Gastrocnemius medialis (tissue), 4 donors: ENCODE results near the gene NFKBIL1.

Source experiments
- CTCF ChIP-seq, 5 experiments: fragments of 450-650 bp in 3 of 5; fragments of 200-600 bp in 2 of 5; sonication (generic) in 2 of 5; IDR thresholded peaks in 4 of 5; conservative IDR thresholded peaks in 1 of 5; 1 replicate in 4 of 5; 2 replicates in 1 of 5; pipeline ENCODE4 v1.5.1; 2016 to 2019; ENCODE audit warnings: antibody characterized with exemption in 5 of 5, mild to moderate bottlenecking in 3 of 5, moderate library complexity in 3 of 5
- POLR2A ChIP-seq, 2 donors: fragments of 450-650 bp; IDR thresholded peaks; one replicate each; pipeline ENCODE4 v1.6.1; 2017; ENCODE audit warnings: antibody characterized with exemption in 2 of 2, mild to moderate bottlenecking in 2 of 2, moderate library complexity in 2 of 2

GRCh38 chr6:31581434-31582229 lies 34.2 kb downstream of the NFKBIL1 start:
- TF ChIP-seq CTCF (IDR thresholded peaks at IDR 0.05 in 4 of 5, conservative IDR thresholded peaks at IDR 0.05 in 1 of 5) (no peak), POLR2A (IDR thresholded peaks at IDR 0.05) (no peak)
